T-helper 1 cell treated with Interleukin-12 subunit alpha and Interleukin-12 subunit beta and Interleukin-4 antibody, amounts not matched to agents 30 μg/mL and 1 μg/mL, for 36 hours (primary cell): Measurements from ENCODE around the gene SPATA31A3.
"Not testable (repeated sequence)": the region's sequence is repeated elsewhere in the genome, so short reads cannot be mapped to it uniquely, and the experiment has no call there.

ENCODE experiments used
- H3K27ac Mint-ChIP-seq: one replicate; pipeline ENCODE4 v1.8.0; 2021; ENCODE audit warnings: mild to moderate bottlenecking, mixed read lengths
- H3K27me3 Mint-ChIP-seq: one replicate; pipeline ENCODE4 v1.8.0; 2021; ENCODE audit warnings: low read depth, mixed read lengths
- H3K36me3 Mint-ChIP-seq: one replicate; pipeline ENCODE4 v1.8.0; 2021; ENCODE audit warnings: low read depth, mixed read lengths
- H3K4me1 Mint-ChIP-seq: one replicate; pipeline ENCODE4 v1.8.0; 2021; ENCODE audit warnings: low read depth, mixed read lengths
- H3K4me3 Mint-ChIP-seq: one replicate; pipeline ENCODE4 v1.8.0; 2021; ENCODE audit warnings: mild to moderate bottlenecking, moderate library complexity, mixed read lengths
- H3K9me3 Mint-ChIP-seq: one replicate; pipeline ENCODE4 v1.8.0; 2021; ENCODE audit warnings: mixed read lengths

SPATA31A3 gene

DNA sequence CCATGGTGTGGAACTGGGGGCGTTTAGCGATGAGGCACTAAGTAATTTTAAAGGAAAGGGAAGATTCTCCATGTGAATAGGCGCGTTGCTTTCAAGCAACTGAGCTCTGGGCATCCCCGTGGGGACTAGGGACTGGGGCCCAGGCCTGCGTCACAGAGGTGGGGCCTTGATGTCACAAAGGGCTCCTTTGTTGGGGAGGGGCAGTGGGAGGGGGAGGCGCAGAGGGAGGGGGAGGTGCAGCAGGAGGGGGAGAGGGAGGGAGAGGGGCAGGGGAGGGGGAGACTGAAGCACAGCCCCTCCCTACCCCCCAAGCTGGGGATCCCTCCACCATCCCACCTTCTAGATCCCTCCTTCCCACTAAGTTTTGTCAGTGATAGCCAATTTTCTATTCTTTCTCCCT, at the start of gene SPATA31A3:
Gene SPATA31A3, minus strand, starts transcription at position 101 of the 400 bp plus-strand sequence. Its CDS starts 29 bp downstream, at position 72.
- not testable (repeated sequence) for H3K4me3 Mint-ChIP-seq, H3K27me3 Mint-ChIP-seq, H3K36me3 Mint-ChIP-seq, H3K27ac Mint-ChIP-seq, H3K4me1 Mint-ChIP-seq, H3K9me3 Mint-ChIP-seq

DNA sequence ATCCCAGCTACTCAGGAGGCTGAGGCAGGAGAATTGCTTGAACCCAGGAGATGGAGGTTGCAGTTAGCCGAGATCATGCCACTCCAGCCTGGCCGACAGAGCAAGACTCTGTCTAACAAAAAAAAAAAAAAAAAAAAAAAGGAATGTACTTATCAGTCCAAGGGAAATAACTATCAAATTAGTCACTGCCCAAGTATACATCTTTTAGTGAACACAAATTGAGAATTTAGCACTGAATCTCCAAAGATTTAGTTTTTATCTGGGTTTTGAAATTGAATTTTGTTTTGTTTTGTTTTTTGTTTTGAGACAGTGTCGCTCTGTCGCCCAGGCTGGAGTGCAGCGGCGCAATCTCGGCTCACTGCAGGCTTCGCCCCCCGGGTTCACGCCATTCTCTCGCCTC, 39.8 kb downstream of the SPATA31A3 start:
- not testable (repeated sequence) for H3K4me3 Mint-ChIP-seq, H3K9me3 Mint-ChIP-seq, H3K27ac Mint-ChIP-seq, H3K4me1 Mint-ChIP-seq, H3K36me3 Mint-ChIP-seq, H3K27me3 Mint-ChIP-seq

DNA sequence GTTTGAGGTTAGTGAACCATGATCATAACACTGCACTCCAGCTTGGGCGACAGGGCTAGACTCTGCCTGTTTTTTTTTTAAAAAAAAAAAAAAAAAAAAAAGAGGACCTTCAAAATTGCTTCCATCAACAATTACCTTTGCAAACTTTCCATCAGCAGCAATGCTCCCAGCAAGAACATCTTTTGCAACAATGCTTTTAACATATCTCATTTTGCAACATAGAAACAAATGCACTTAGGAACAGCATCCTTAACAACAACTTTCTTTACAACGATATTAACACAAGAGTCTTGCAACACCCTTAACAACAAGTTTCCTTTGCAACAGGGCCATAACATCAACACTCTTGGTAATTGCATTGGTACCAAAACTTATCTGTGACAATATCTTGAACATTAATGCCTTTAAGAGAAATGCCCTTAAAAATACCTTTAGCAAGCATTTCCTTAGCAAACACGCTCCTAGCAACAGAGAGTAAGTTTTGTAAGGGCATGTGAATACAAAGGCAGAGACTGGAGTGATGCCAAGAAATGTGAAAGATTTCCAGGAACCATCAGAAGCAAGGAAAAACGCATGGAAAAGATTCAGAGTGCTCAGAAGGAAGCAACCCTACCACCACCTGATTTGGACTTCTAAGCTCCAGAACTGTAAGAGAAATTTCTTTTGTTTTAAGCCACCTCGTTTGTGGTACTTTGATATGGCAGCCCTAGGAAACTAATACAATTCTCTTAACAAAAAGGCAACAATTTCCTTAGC, 49.8 kb downstream of the SPATA31A3 start:
- not testable (repeated sequence) for H3K27ac Mint-ChIP-seq, H3K27me3 Mint-ChIP-seq, H3K9me3 Mint-ChIP-seq, H3K4me3 Mint-ChIP-seq, H3K36me3 Mint-ChIP-seq, H3K4me1 Mint-ChIP-seq

DNA sequence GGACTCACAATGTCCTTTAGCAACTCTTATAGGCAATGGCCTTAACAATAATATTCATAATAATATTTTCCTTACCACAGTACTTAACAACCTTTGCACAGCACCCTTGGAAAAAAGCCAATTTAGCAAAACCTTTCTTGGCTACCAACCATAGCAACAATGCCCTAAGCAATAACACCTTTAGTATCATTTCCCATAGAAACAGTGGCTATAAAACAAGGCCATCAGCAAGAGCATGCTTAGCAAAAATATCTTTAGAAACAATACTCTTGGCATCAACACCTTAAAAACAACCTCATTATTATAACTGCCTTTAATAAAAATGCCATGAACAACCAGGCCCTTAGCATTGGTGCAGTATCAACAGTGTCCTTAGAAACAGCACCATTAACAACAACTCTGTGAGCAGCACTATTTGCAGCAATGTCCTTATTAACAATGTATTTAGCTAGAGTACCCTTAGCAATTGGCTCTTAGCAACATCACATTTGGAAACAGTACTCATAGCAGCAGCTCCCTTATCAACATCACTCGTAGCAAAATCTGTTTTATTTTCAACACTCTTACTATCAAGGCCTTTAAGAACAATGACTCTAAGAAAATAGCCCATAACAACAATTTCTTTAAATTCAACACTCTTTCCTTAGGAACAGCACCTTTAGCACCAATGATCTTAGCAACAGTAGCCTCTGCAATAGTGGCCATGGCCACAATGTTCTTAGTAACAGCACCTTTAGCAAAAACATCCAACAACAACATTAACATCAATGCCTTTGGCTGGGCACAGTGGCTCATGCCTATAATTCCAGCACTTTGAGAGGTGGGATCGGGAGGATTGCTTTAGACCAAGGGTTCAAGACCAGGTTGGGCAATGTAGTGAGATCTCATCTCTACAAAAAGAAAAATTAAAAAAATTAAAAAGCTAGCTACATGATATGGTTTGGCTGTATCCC, 52.2 kb downstream of the SPATA31A3 start:
- not testable (repeated sequence) for H3K9me3 Mint-ChIP-seq, H3K27me3 Mint-ChIP-seq, H3K36me3 Mint-ChIP-seq, H3K4me1 Mint-ChIP-seq, H3K4me3 Mint-ChIP-seq, H3K27ac Mint-ChIP-seq

DNA sequence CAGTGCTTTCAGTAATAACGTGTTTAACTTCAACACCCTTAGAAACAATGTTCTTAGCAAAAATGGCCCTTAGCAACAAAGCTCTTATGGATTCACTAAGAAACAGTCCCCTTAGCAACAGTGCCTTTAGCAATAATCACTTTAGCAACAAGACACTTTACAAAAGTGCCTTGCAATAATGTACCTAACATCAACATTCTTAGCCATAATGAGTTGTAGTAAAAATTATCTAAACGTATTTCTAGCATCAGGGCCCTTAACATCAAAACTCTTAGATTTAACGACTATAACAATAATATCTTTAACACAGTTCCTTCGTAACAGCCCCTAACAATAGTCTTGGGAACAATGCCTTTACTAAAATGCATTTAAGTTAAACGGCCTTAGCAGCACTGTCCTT, 54.0 kb downstream of the SPATA31A3 start:
- H3K36me3 Mint-ChIP-seq, H3K27ac Mint-ChIP-seq, H3K4me3 Mint-ChIP-seq, H3K9me3 Mint-ChIP-seq, H3K27me3 Mint-ChIP-seq, H3K4me1 Mint-ChIP-seq: not testable (repeated sequence)

DNA sequence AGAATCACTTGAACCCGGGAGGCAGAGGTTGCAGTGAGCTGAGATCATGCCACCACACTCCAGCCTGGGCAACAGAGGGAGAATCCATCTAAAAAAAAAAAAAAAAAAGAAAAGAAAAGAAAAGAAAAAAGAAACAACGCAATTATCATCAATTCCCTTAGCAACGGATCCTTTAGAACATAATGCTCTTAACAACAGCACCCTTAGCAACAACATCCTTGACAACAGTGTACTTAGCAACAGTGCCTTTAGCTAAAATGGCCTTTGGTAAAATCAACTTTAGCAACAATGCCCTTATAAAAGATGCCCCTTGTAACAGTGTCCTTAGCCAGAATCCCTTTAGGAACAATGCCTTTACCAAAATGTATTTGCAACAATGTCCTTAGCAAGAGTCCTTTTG, 54.7 kb downstream of the SPATA31A3 start:
- H3K27ac Mint-ChIP-seq, H3K36me3 Mint-ChIP-seq, H3K4me1 Mint-ChIP-seq, H3K4me3 Mint-ChIP-seq, H3K27me3 Mint-ChIP-seq, H3K9me3 Mint-ChIP-seq: not testable (repeated sequence)
